SH-SY5Y (cell line): ENCODE data around the gene HOXC11.

Experiments used
- GATA2 ChIP-seq: IDR thresholded peaks from 2 replicates; pipeline ENCODE4 v1.6.1; 2011; ENCODE audit warnings: mild to moderate bottlenecking, low read depth, low read length
- GATA3 ChIP-seq: IDR thresholded peaks from 2 replicates; pipeline ENCODE4 v1.6.1; 2011; ENCODE audit warnings: low read depth, mild to moderate bottlenecking, low read length, moderate library complexity

DNA sequence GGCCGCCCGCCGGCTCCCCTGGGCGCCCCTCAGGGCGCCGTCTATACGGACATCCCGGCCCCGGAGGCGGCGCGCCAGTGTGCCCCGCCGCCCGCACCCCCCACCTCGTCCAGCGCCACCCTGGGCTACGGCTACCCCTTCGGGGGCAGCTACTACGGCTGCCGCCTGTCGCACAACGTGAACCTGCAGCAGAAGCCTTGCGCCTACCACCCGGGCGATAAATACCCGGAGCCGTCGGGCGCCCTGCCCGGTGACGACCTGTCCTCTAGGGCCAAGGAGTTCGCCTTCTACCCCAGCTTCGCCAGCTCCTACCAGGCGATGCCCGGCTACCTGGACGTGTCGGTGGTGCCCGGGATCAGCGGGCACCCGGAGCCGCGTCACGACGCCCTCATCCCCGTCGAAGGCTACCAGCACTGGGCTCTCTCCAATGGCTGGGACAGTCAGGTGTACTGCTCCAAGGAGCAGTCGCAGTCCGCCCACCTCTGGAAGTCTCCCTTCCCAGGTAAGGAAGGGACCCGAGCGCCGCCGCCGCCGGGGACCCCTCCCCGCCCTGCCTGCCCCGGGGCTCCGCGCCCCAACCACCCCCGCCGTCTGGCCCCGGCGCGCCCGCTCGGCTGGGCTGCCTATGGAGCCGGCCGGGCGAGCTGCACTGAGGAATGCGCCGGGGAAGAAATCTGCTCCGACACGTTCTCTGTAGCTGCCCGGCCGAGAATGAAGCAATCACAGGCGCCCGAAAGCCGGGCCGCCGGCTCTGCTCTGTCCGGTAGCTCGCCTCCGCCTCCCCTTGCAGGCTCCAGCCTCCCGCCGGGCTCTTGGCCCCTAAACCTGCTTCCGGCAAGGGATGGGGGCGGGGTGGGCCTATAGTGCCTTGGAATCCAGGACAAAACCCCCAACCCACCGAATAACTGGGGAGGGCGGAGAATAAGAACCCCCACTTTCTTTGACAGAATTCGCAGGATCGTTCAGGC is 33.5 kb upstream of the HOXC11 start:
- TF ChIP-seq GATA2 (no peak), GATA3 (no peak)
